ENCODE measurements around the gene SPON2.

SPON2 gene

DNA sequence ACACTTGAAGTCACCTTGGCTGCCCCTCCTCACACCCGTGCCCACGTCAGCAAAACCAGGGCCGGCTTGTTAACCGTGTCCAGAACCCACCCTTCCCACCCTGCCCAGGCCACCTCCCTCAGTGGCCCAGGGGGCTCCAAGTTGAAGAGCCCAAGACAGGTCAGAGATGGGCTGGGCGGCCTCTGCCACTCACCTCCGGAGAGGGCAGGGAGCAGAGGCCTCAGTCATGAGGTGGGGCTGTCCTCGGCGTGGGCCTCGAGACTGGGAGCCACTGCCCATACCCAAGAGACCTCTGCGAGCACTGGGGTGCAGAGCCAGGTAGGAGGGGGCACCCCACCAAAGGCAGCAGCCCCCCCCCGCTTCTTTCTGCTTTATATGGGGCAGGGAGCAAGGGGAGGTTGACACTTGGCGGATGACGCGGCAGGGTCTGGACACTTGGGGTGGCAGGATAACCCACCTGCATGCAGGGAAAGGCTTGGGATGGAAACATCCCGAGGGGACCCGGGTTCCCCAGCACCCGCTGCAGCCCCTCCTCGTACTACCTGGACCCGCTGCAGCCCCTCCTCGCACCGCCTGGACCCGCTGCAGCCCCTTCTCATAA is 38.0 kb upstream of the SPON2 start:
- TF ChIP-seq, protein P1, sequence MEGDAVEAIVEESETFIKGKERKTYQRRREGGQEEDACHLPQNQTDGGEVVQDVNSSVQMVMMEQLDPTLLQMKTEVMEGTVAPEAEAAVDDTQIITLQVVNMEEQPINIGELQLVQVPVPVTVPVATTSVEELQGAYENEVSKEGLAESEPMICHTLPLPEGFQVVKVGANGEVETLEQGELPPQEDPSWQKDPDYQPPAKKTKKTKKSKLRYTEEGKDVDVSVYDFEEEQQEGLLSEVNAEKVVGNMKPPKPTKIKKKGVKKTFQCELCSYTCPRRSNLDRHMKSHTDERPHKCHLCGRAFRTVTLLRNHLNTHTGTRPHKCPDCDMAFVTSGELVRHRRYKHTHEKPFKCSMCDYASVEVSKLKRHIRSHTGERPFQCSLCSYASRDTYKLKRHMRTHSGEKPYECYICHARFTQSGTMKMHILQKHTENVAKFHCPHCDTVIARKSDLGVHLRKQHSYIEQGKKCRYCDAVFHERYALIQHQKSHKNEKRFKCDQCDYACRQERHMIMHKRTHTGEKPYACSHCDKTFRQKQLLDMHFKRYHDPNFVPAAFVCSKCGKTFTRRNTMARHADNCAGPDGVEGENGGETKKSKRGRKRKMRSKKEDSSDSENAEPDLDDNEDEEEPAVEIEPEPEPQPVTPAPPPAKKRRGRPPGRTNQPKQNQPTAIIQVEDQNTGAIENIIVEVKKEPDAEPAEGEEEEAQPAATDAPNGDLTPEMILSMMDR (IDR thresholded peaks at IDR 0.05): no peak
- Histone ChIP-seq H3K36me3 (peaks cover 70% of the 10 kb centered on the region), H3K27ac (no peak overlapping the region)

DNA sequence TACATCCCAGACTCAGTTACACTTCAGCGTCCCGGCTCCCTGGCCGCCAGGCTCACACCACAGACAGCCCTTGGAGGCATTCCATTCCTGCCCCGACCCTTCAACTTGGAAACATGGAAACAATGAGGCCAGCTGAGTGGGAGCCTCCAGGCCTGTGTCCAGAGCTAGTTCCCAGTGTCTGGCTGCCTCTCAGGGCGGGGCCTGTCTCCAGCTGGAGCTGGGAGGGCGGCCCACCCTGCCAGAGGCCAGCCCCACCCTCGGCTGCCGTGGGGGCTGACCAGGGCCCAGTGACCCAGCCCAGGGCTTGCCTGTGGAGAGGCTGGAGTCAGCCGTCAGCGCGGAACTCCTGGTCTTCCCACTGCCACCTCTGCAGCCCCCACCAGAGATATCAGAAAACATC is 37.4 kb upstream of the SPON2 start:
- Histone ChIP-seq H3K9me3 (no peaks in the 10 kb centered on the region), H3K4me1 (ENCODE audit: control insufficient read depth in 1 of 2, insufficient read depth in 1 of 2, low read depth in 1 of 2, low read length in 1 of 2) (no peaks in the 10 kb centered on the region), H3K4me3 (ENCODE audit: low read depth in 1 of 2, low read length in 1 of 2) (no peak overlapping the region), H3K27ac (no peak overlapping the region), H3K27me3 (no peaks in the 10 kb centered on the region), H3K36me3 (peaks cover 65% of the 10 kb centered on the region)
- TF ChIP-seq, protein P1 (IDR thresholded peaks at IDR 0.05): no peak

More for the DNA sequence above, 38.0 kb upstream of the SPON2 start:
- Histone ChIP-seq H3K4me3 (ENCODE audit: low read depth in 1 of 2, low read length in 1 of 2) (no peak overlapping the region), H3K4me1 (ENCODE audit: control insufficient read depth in 1 of 2, insufficient read depth in 1 of 2, low read depth in 1 of 2, low read length in 1 of 2) (no peaks in the 10 kb centered on the region), H3K27me3 (no peaks in the 10 kb centered on the region), H3K9me3 (no peaks in the 10 kb centered on the region)

DNA sequence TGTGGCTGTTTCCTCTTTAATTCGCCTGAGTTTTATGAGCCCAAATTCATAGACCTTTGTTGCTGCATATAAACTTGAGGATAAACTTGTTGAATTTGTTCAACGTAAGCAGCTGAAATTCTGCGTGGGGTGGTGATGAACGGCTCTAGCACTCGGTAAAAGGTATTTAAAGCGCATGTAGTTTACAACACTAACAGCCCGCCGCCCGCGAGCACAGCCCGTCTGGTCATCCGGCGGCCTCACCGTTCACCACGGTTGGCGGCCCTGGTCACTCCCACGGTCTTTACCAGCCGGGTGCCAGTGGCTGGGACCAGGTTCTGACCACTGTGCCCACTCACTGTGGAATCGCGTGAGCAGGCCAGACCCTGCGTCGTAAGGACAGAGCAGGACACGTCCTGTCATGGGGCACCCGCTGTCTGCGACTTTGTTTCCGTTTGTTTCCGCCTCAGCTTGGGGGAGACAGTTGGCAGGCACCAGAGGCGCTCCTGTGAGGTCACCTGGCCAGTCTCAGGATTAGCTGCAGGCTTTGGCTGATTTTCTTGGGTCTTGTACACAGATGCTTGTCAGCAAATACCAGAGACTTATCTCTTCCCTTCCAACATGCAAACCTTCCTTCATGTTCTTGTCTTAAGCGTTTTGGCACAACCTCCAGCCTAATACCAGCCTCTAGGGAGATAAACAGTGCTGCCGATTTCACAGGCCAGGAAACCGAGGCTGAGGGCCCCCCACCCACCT is 36.8 kb upstream of the SPON2 start:
- Histone ChIP-seq H3K27me3 (no peaks in the 10 kb centered on the region), H3K9me3 (no peaks in the 10 kb centered on the region), H3K36me3 (peaks cover 58% of the 10 kb centered on the region), H3K27ac (no peak overlapping the region), H3K4me1 (ENCODE audit: control insufficient read depth in 1 of 2, insufficient read depth in 1 of 2, low read depth in 1 of 2, low read length in 1 of 2) (no peaks in the 10 kb centered on the region), H3K4me3 (ENCODE audit: low read depth in 1 of 2, low read length in 1 of 2) (no peak overlapping the region)
- TF ChIP-seq, protein P1 (IDR thresholded peaks at IDR 0.05): no peak

DNA sequence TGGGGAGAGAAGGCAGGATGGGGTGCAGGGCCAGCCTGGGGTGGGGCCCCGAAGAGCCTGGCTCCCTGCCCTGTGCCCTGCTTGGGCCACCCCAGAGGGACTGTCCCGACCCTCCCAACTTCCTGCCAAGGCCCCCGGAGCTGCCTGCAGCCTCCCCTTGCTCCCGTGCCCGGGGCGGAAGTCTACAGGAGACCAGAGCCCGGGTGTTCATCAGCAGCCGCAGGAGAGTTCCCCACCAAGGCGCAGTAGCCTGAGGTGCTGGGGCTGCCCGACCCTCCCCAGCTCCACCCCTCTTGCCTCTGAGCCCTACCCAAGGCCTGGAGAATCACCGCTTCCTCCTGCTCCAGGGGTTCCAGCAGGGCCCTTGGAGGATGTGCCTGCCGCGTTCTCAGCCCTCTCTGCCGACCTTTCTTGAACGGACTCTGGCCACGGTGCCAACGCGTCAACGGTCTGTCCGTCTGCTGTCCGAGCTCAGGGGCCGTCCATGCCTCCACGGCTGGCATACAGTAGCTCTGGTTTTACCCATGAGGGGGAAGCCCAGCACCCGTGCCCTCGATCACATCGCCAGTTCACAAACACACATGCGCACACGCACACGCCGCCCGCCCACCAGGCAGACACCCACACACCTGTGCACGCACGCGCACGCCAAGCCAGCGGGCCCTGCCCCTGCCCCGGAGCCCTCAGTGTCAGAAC is 36.0 kb upstream of the SPON2 start:
- peaks cover 51% of the 10 kb centered on the region for H3K36me3 ChIP-seq
- H3K4me1 ChIP-seq (ENCODE audit: control insufficient read depth in 1 of 2, insufficient read depth in 1 of 2, low read depth in 1 of 2, low read length in 1 of 2): no peaks in the 10 kb centered on the region
- no peak overlapping the region for H3K4me3 ChIP-seq (ENCODE audit: low read depth in 1 of 2, low read length in 1 of 2)
- H3K9me3 ChIP-seq: no peaks in the 10 kb centered on the region
- TF ChIP-seq, protein P1 (IDR thresholded peaks at IDR 0.05): no peak
- H3K27me3 ChIP-seq: no peaks in the 10 kb centered on the region
- H3K27ac ChIP-seq: no peak overlapping the region

DNA sequence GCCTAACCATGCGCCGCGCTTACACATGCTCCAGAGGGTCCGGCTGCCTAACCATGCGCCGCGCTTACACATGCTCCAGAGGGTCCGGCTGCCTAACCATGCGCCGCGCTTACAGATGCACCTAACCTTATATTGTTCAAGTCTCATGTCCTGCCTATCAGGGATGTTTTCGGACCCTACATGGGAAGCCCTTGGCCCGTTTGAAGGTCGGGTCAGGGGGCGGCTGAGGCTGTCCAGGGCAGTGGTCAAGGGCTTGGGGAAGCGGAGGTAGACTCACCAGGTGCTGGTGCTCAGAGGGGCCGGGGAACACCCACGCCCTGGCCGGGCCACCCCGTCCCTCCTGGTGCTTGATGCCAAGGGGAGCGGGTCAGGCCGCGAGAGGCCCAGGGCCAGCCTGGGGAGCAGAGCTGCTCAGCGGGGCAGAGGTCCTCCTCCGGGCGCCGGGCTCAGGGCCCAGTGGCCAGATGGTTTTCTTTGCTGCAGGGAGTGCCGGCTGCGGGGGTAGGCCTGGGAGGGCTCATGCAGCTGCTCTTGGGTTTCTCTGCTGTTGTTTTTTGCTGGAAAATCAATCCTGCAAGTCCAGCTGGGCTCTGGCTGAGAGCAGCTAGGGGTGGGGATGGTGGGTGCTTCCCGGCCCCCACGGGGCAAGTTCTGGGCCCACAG is 35.4 kb upstream of the SPON2 start:
- Histone ChIP-seq H3K27me3 (no peaks in the 10 kb centered on the region), H3K36me3 (peaks cover 44% of the 10 kb centered on the region), H3K9me3 (no peaks in the 10 kb centered on the region), H3K27ac (no peak overlapping the region), H3K4me1 (ENCODE audit: control insufficient read depth in 1 of 2, insufficient read depth in 1 of 2, low read depth in 1 of 2, low read length in 1 of 2) (no peaks in the 10 kb centered on the region), H3K4me3 (ENCODE audit: low read depth in 1 of 2, low read length in 1 of 2) (no peak overlapping the region)
- TF ChIP-seq, protein P1 (IDR thresholded peaks at IDR 0.05): no peak
